ENCODE results near the gene INPPL1. TPM values are rescaled to one million over a fixed set of nuclear protein-coding genes. Genes with fewer than 3 reads are reported as not detected.

The INPPL1 gene
- polyA plus RNA-seq, 1 donor from 2014 or later: 11.7 TPM

- H3K27ac Mint-ChIP-seq: no peak overlapping the region
- peak overlapping the region in 2 of 4 donors; percentile 34 to 68 for H3K4me3 Mint-ChIP-seq
- H3K27me3 Mint-ChIP-seq: peaks cover 46% of the 10 kb centered on the region
- peaks cover 9 to 19% (median 17%) of the 10 kb centered on the region in 3 donors for H3K4me1 Mint-ChIP-seq
- H3K36me3 Mint-ChIP-seq: peaks cover 3% of the 10 kb centered on the region
- H3K9me3 Mint-ChIP-seq: peaks cover 0 to 3% (median 0%) of the 10 kb centered on the region in 3 donors
These were observed 16.8 kb downstream of the INPPL1 start for GRCh38 chr11:72241291-72241781.

GRCh38 chr11:72242141-72242540 is 17.6 kb downstream of the INPPL1 start:
- peak overlapping the region in 1 of 3 donors; percentile 57 for H3K27ac Mint-ChIP-seq

GRCh38 chr11:72243173-72244059 is 18.8 kb downstream of the INPPL1 start:
- peaks cover 5 to 19% (median 17%) of the 10 kb centered on the region in 3 donors for H3K4me1 Mint-ChIP-seq
- peaks cover 0 to 3% (median 0%) of the 10 kb centered on the region in 3 donors for H3K9me3 Mint-ChIP-seq
- H3K27ac Mint-ChIP-seq: peak overlapping the region in 1 of 3 donors; percentile 68
- peak overlapping the region in 2 of 4 donors; percentile 72 to 73 for H3K4me3 Mint-ChIP-seq
- H3K27me3 Mint-ChIP-seq: peaks cover 46% of the 10 kb centered on the region
- peaks cover 3% of the 10 kb centered on the region for H3K36me3 Mint-ChIP-seq

More at GRCh38 chr11:72242141-72242540, 17.6 kb downstream of the INPPL1 start:
- Mint-ChIP-seq H3K27me3 (peaks cover 46% of the 10 kb centered on the region), H3K36me3 (peaks cover 3% of the 10 kb centered on the region), H3K4me3 (peak overlapping the region in 1 of 4 donors; percentile 24), H3K4me1 (peaks cover 5 to 19% (median 17%) of the 10 kb centered on the region in 3 donors), H3K9me3 (peaks cover 0 to 3% (median 0%) of the 10 kb centered on the region in 3 donors)

GRCh38 chr11:72244060-72244360 is 19.4 kb downstream of the INPPL1 start, which contains the start of gene PHOX2A:
Gene PHOX2A (minus strand): TSS chr11:72244176. CDS start chr11:72244004, 172 bp downstream.
- Mint-ChIP-seq H3K27me3 (peaks cover 43% of the 10 kb centered on the region), H3K4me1 (peaks cover 5 to 19% (median 17%) of the 10 kb centered on the region in 3 donors), H3K4me3 (peak within 1 kb of the TSS in 2 of 4 donors; percentile 72 to 73), H3K36me3 (peaks cover 3% of the 10 kb centered on the region), H3K9me3 (peaks cover 0 to 3% (median 0%) of the 10 kb centered on the region in 3 donors), H3K27ac (peak within 1 kb of the TSS in 1 of 3 donors; percentile 68)

- H3K4me3 Mint-ChIP-seq: peak overlapping the region in 1 of 4 donors; percentile 58
- H3K36me3 Mint-ChIP-seq: peaks cover 3% of the 10 kb centered on the region
- no peak overlapping the region for H3K27ac Mint-ChIP-seq
- peaks cover 5 to 17% (median 15%) of the 10 kb centered on the region in 3 donors for H3K4me1 Mint-ChIP-seq
- peaks cover 0 to 3% (median 0%) of the 10 kb centered on the region in 3 donors for H3K9me3 Mint-ChIP-seq
- peaks cover 37% of the 10 kb centered on the region for H3K27me3 Mint-ChIP-seq
These were observed 20.0 kb downstream of the INPPL1 start for GRCh38 chr11:72244361-72245262.

GRCh38 chr11:72245263-72245816 is 20.8 kb downstream of the INPPL1 start:
- Mint-ChIP-seq H3K9me3 (peaks cover 0 to 3% (median 0%) of the 10 kb centered on the region in 3 donors), H3K4me1 (peaks cover 3 to 15% (median 14%) of the 10 kb centered on the region in 3 donors), H3K27ac (no peak overlapping the region), H3K4me3 (no peak overlapping the region), H3K36me3 (peaks cover 3% of the 10 kb centered on the region), H3K27me3 (peaks cover 39% of the 10 kb centered on the region)

- no peak overlapping the region for H3K4me3 Mint-ChIP-seq
- H3K36me3 Mint-ChIP-seq: peaks cover 3% of the 10 kb centered on the region
- H3K9me3 Mint-ChIP-seq: no peaks in the 10 kb centered on the region
- H3K4me1 Mint-ChIP-seq: peaks cover 0 to 7% (median 6%) of the 10 kb centered on the region in 3 donors
- no peak overlapping the region for H3K27ac Mint-ChIP-seq
- H3K27me3 Mint-ChIP-seq: peaks cover 23% of the 10 kb centered on the region
These were observed 23.0 kb downstream of the INPPL1 start for GRCh38 chr11:72247584-72247983.

GRCh38 chr11:72249961-72250360 is 25.4 kb downstream of the INPPL1 start:
- Mint-ChIP-seq H3K27ac (no peak overlapping the region), H3K27me3 (peaks cover 11% of the 10 kb centered on the region), H3K9me3 (no peaks in the 10 kb centered on the region), H3K36me3 (no peaks in the 10 kb centered on the region), H3K4me3 (peak overlapping the region in 1 of 4 donors; percentile 72), H3K4me1 (peaks cover 0 to 1% (median 0%) of the 10 kb centered on the region in 3 donors)

- H3K27ac Mint-ChIP-seq: no peak overlapping the region
These were observed 26.3 kb downstream of the INPPL1 start for GRCh38 chr11:72250661-72251464.

GRCh38 chr11:72251614-72252013 is 27.0 kb downstream of the INPPL1 start:
- Mint-ChIP-seq H3K4me1 (peaks cover 0 to 2% (median 1%) of the 10 kb centered on the region in 3 donors), H3K27ac (no peak overlapping the region), H3K9me3 (no peaks in the 10 kb centered on the region), H3K4me3 (no peak overlapping the region), H3K27me3 (peaks cover 11% of the 10 kb centered on the region), H3K36me3 (no peaks in the 10 kb centered on the region)

More at GRCh38 chr11:72250661-72251464, 26.3 kb downstream of the INPPL1 start:
- Mint-ChIP-seq H3K4me1 (peaks cover 0 to 2% (median 1%) of the 10 kb centered on the region in 3 donors), H3K4me3 (no peak overlapping the region), H3K36me3 (no peaks in the 10 kb centered on the region), H3K9me3 (no peaks in the 10 kb centered on the region), H3K27me3 (peaks cover 11% of the 10 kb centered on the region)

- Mint-ChIP-seq H3K27me3 (peaks cover 11% of the 10 kb centered on the region), H3K9me3 (no peaks in the 10 kb centered on the region), H3K36me3 (no peaks in the 10 kb centered on the region), H3K4me1 (peaks cover 0 to 2% (median 1%) of the 10 kb centered on the region in 3 donors), H3K27ac (peak overlapping the region in 1 of 3 donors; percentile 47), H3K4me3 (no peak overlapping the region)
These were observed 28.8 kb downstream of the INPPL1 start for GRCh38 chr11:72253392-72253791.

GRCh38 chr11:72254299-72254993 is 29.9 kb downstream of the INPPL1 start:
- no peak overlapping the region for H3K27ac Mint-ChIP-seq
- H3K9me3 Mint-ChIP-seq: no peaks in the 10 kb centered on the region
- no peak overlapping the region for H3K4me3 Mint-ChIP-seq
- H3K4me1 Mint-ChIP-seq: peaks cover 0 to 2% (median 1%) of the 10 kb centered on the region in 3 donors
- H3K36me3 Mint-ChIP-seq: no peaks in the 10 kb centered on the region
- peaks cover 11% of the 10 kb centered on the region for H3K27me3 Mint-ChIP-seq

- H3K36me3 Mint-ChIP-seq: peaks cover 2% of the 10 kb centered on the region
These were observed 33.0 kb downstream of the INPPL1 start for GRCh38 chr11:72257570-72257969.

More at GRCh38 chr11:72257570-72257969, 33.0 kb downstream of the INPPL1 start:
- Mint-ChIP-seq H3K4me1 (peaks cover 0 to 2% (median 1%) of the 10 kb centered on the region in 3 donors), H3K27me3 (peaks cover 6% of the 10 kb centered on the region), H3K27ac (no peak overlapping the region), H3K4me3 (no peak overlapping the region), H3K9me3 (peaks cover 0 to 2% (median 0%) of the 10 kb centered on the region in 3 donors)
